H1 (cell line): ENCODE results near the gene SULT6B1.

Experiments
- ATF2 ChIP-seq: IDR thresholded peaks from 2 replicates; pipeline ENCODE4 v1.6.1; 2012; ENCODE audit warnings: low read length, inconsistent platforms
- CHD2 ChIP-seq: IDR thresholded peaks from 2 replicates; pipeline ENCODE4 v1.6.1; 2012; ENCODE audit warnings: low read length, improper control_type of control experiment
- CTCF ChIP-seq, 3 experiments: IDR thresholded peaks; 1 replicate in 2 of 3; 2 replicates in 1 of 3; pipeline versions ENCODE4 v1.5.1 to v1.6.1; 2011; ENCODE audit warnings: low read length in 3 of 3, mild to moderate bottlenecking in 3 of 3, inconsistent platforms in 2 of 3, low read depth in 1 of 3, moderate library complexity in 1 of 3; ENCODE audit not compliant: insufficient read depth in 1 of 3; ENCODE audit errors: control extremely low read depth in 1 of 3
- EP300 ChIP-seq, 2 experiments: IDR thresholded peaks; 1 replicate in 1 of 2; 2 replicates in 1 of 2; pipeline ENCODE4 v1.6.1; 2011 to 2012; ENCODE audit warnings: low read depth in 2 of 2, low read length in 2 of 2, mild to moderate bottlenecking in 2 of 2, borderline replicate concordance in 1 of 2, inconsistent platforms in 1 of 2, moderate library complexity in 1 of 2
- EZH2 ChIP-seq: fragments of 200-600 bp; sonication (generic); IDR thresholded peaks from 2 replicates; pipeline ENCODE4 v1.7.1; 2012; ENCODE audit warnings: low read depth, mild to moderate bottlenecking, moderate library complexity, low read length, inconsistent platforms; ENCODE audit not compliant: severe bottlenecking
- JUND ChIP-seq: IDR thresholded peaks from 2 replicates; pipeline ENCODE4 v1.6.1; 2011; ENCODE audit warnings: mild to moderate bottlenecking, improper control_type of control experiment, low read length
- NANOG ChIP-seq: IDR thresholded peaks from 2 replicates; pipeline ENCODE4 v1.6.1; 2011; ENCODE audit warnings: low read length, low read depth, mild to moderate bottlenecking, inconsistent platforms; ENCODE audit not compliant: insufficient read depth, poor library complexity, severe bottlenecking
- POLR2A ChIP-seq, 2 experiments: IDR thresholded peaks; 1 replicate in 1 of 2; 2 replicates in 1 of 2; pipeline ENCODE4 v1.6.1; 2011; ENCODE audit warnings: low read depth in 2 of 2, low read length in 2 of 2, mild to moderate bottlenecking in 2 of 2; ENCODE audit errors: control extremely low read depth in 1 of 2
- SIN3A ChIP-seq, 2 experiments: IDR thresholded peaks in 1 of 2; conservative IDR thresholded peaks in 1 of 2; 2 replicates each; pipeline ENCODE4 v1.6.1; 2011 to 2012; ENCODE audit warnings: low read length in 2 of 2, improper control_type of control experiment in 1 of 2, low read depth in 1 of 2, mild to moderate bottlenecking in 1 of 2
- TAF1 ChIP-seq: IDR thresholded peaks from 2 replicates; pipeline ENCODE4 v1.6.1; 2011; ENCODE audit warnings: mild to moderate bottlenecking, low read depth, low read length

- TF ChIP-seq CTCF (IDR thresholded peaks at IDR 0.05; ENCODE audit: control extremely low read depth in 1 of 3, insufficient read depth in 1 of 3, low read depth in 1 of 3, low read length in 3 of 3) (no peak), TAF1 (no peak), EP300 (IDR thresholded peaks at IDR 0.05; ENCODE audit: borderline replicate concordance in 1 of 2, low read depth in 2 of 2, low read length in 2 of 2) (no peak), NANOG (no peak), POLR2A (IDR thresholded peaks at IDR 0.05; ENCODE audit: control extremely low read depth in 1 of 2, low read depth in 2 of 2, low read length in 2 of 2) (no peak), SIN3A (conservative IDR thresholded peaks at IDR 0.05 in 1 of 2, IDR thresholded peaks at IDR 0.05 in 1 of 2; ENCODE audit: low read depth in 1 of 2, low read length in 2 of 2) (no peak), EZH2 (no peak), CHD2 (no peak), JUND (no peak), ATF2 (no peak)
Observed at GRCh38 chr2:37201766-37202165, 13.3 kb upstream of the SULT6B1 start.
